ENCODE results near the gene KPNA6.

KPNA6 gene

DNA sequence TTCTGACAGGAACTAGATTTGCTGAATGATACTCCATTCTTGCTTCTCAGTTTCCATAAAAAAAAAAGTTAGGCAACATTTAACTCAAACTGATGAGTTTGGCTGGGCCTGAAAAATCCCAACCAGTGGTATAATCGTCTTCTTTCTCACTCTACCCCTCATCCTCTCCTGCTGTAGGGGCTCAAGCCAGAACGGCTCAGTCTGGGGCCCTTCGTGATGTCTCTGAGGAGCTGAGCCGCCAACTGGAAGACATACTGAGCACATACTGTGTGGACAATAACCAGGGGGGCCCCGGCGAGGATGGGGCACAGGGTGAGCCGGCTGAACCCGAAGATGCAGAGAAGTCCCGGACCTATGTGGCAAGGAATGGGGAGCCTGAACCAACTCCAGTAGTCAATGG, 73.2 kb downstream of the KPNA6 start:
- Mint-ChIP-seq H3K27ac (peak overlapping the region; percentile 82), H3K9me3 (no peaks in the 10 kb centered on the region), H3K4me3 (peak overlapping the region; percentile 88), H3K4me1 (ENCODE audit: low read depth) (peaks cover 34% of the 10 kb centered on the region), H3K36me3 (ENCODE audit: low read depth) (peaks cover 39% of the 10 kb centered on the region), H3K27me3 (ENCODE audit: low read depth) (no peaks in the 10 kb centered on the region)

DNA sequence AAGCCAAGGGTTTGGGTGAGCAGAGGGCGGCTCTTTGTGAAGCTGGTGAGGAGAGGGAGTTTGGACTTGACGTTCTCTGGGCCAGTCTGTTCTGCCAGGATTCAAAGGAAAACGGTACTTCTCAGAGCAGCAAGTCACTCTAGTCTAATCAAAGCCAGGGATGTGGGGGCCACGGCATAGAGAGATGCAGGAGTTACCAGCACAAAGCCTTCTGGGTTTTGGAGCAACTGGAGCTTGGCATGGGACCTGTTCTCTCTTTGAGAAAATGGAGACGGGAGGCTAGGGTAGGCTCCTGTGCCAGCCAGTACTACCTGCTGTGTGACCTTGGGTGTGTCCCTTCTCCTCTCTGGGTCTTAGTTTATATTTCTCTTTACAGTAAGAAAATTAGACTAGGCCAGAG, 73.7 kb downstream of the KPNA6 start:
- H3K9me3 Mint-ChIP-seq, result no peaks in the 10 kb centered on the region
- peak overlapping the region; percentile 88 for H3K4me3 Mint-ChIP-seq
- no peaks in the 10 kb centered on the region for H3K27me3 Mint-ChIP-seq (ENCODE audit: low read depth)
- peaks cover 39% of the 10 kb centered on the region for H3K4me1 Mint-ChIP-seq (ENCODE audit: low read depth)
- H3K27ac Mint-ChIP-seq, result peak overlapping the region; percentile 82
- H3K36me3 Mint-ChIP-seq (ENCODE audit: low read depth), result peaks cover 44% of the 10 kb centered on the region

DNA sequence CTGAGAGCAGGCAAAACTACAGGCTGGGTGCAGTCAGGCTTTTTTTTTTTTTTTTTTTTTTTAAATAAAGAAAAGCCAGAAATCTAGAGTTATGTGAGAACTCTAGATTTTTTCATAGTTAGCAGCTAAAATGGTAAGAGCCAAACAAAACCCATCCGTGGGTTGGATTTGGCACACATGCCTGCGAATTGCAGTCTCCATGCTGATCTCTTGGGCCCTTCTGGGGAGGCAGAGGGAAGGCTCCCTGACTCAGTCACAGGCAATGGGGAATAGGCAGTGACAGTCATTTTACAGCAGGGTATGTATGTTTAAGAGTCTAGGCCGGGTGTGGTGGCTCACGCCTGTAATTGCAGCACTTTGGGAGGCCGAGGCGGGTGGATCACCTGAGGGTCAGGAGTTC, 74.2 kb downstream of the KPNA6 start:
- H3K4me1 Mint-ChIP-seq (ENCODE audit: low read depth), result peaks cover 41% of the 10 kb centered on the region
- no peaks in the 10 kb centered on the region for H3K9me3 Mint-ChIP-seq
- H3K4me3 Mint-ChIP-seq, result peak overlapping the region; percentile 56
- H3K27me3 Mint-ChIP-seq (ENCODE audit: low read depth), result no peaks in the 10 kb centered on the region
- peak overlapping the region; percentile 35 for H3K27ac Mint-ChIP-seq
- H3K36me3 Mint-ChIP-seq (ENCODE audit: low read depth), result peaks cover 45% of the 10 kb centered on the region

DNA sequence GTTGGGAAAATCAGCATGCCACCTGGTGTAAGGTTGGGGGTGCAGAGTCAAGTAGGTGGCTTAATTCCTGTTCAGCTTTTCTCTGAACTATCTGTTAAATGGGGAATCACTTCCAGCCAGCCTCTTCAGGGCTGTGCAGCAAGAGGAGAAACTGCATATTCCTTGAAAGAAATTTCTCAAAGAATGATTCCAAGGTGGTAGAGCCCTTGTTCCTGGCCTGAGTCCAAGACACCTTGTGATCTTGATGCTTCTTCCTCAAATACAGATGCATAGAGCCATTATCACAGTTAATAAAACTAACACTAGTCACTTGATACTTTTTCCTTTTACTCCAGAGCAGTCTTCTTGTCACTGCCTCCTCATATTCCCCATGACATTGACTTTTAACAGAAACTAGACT, 76.8 kb downstream of the KPNA6 start:
- Mint-ChIP-seq H3K27me3 (ENCODE audit: low read depth) (no peaks in the 10 kb centered on the region), H3K36me3 (ENCODE audit: low read depth) (peaks cover 58% of the 10 kb centered on the region), H3K4me3 (peak overlapping the region; percentile 47), H3K4me1 (ENCODE audit: low read depth) (peaks cover 44% of the 10 kb centered on the region), H3K27ac (peak overlapping the region; percentile 13), H3K9me3 (no peaks in the 10 kb centered on the region)

DNA sequence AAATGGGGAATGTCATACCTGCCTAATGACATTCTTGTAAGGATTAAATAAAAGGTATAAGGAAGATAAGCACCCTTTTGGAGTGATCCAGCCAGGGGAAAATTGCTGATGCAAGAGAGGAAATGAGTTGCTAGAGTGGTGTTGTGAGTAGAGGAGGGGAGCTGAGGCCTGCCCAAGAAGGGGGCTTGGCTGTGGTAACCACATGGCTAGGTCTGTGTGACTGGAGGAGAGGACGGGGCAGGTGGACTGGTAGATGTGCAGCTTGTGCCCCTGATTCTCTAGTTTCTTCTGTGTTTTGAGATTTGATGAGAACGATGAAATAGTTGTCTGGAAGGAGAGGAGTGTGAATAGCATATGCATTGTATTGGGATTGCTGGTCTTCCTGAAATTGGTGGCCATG, 78.2 kb downstream of the KPNA6 start:
- H3K36me3 Mint-ChIP-seq (ENCODE audit: low read depth), result peaks cover 55% of the 10 kb centered on the region
- peak overlapping the region; percentile 83 for H3K27ac Mint-ChIP-seq
- H3K27me3 Mint-ChIP-seq (ENCODE audit: low read depth), result no peaks in the 10 kb centered on the region
- peak overlapping the region; percentile 47 for H3K4me3 Mint-ChIP-seq
- peaks cover 39% of the 10 kb centered on the region for H3K4me1 Mint-ChIP-seq (ENCODE audit: low read depth)
- no peaks in the 10 kb centered on the region for H3K9me3 Mint-ChIP-seq

DNA sequence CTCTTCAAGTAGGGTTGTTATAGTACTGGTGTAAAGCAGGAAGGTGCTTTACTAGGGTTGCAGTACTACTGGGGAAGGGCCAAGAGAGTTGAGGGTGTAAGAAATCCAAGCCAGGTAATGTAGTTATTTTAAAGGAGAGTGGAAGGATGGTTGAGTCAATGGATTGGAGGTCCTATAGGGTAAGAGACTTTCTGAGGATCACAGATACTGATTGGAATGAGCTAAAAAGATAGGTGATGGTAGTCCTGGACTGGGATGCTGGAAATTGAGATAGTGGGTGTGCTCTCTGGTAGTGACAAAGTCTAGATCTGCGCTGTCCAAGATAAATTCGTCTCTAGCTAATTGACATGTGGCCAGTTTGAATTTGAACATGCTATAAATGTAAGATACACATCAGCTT, 78.6 kb downstream of the KPNA6 start:
- Mint-ChIP-seq H3K4me1 (ENCODE audit: low read depth) (peaks cover 35% of the 10 kb centered on the region), H3K27ac (peak overlapping the region; percentile 83), H3K36me3 (ENCODE audit: low read depth) (peaks cover 52% of the 10 kb centered on the region), H3K4me3 (peak overlapping the region; percentile 47), H3K9me3 (no peaks in the 10 kb centered on the region), H3K27me3 (ENCODE audit: low read depth) (no peaks in the 10 kb centered on the region)

DNA sequence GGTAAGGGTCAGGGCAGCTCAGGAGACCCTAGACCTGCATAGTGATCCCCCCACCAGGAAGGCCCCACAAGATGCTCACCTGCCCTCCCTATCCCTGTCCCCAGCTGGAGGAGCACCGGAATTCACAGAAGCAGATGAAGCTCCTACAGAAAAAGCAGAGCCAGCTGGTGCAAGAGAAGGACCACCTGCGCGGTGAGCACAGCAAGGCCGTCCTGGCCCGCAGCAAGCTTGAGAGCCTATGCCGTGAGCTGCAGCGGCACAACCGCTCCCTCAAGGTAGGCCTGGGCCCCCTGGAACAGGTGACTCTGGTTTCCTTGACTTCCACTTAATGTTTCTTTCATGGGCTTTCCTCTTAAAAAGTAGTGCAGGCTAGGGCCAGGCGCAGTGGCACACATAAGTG, 80.0 kb downstream of the KPNA6 start:
- no peaks in the 10 kb centered on the region for H3K9me3 Mint-ChIP-seq
- no peaks in the 10 kb centered on the region for H3K27me3 Mint-ChIP-seq (ENCODE audit: low read depth)
- no peak overlapping the region for H3K4me3 Mint-ChIP-seq
- no peak overlapping the region for H3K27ac Mint-ChIP-seq
- H3K36me3 Mint-ChIP-seq (ENCODE audit: low read depth), result peaks cover 57% of the 10 kb centered on the region
- H3K4me1 Mint-ChIP-seq (ENCODE audit: low read depth), result peaks cover 31% of the 10 kb centered on the region

DNA sequence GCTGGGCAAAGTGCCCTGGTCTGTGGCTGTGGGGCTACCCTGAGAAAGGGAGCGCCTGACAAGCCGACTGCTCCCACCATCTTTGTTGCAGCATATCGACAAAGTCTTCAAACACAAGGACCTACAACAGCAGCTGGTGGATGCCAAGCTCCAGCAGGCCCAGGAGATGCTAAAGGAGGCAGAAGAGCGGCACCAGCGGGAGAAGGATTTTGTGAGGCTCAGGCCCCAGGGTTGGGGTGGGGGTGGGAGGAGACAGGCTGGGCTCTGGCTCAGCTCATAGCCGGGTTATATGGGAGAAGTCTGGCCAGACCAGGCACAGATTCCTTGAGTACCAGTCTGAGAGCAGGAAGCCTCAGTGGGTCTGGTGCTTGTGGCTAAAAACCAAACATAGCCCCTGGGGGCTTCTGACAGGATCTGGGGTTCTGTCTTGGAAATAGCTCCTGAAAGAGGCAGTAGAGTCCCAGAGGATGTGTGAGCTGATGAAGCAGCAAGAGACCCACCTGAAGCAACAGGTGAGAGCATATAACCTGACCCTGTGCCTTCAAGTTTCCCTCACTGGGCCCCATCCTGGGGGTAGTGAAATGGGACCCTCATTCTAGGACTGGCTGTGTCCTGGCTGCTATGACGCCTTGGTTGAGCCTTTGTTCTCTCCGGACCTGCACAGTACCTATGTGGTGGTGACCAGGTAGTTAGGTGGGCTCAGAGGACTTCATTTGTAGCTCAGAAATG, 84.5 kb downstream of the KPNA6 start:
- Mint-ChIP-seq H3K27me3 (ENCODE audit: low read depth) (no peaks in the 10 kb centered on the region), H3K4me1 (ENCODE audit: low read depth) (peaks cover 41% of the 10 kb centered on the region), H3K4me3 (no peak overlapping the region), H3K27ac (no peak overlapping the region), H3K36me3 (ENCODE audit: low read depth) (peaks cover 73% of the 10 kb centered on the region), H3K9me3 (no peaks in the 10 kb centered on the region)

DNA sequence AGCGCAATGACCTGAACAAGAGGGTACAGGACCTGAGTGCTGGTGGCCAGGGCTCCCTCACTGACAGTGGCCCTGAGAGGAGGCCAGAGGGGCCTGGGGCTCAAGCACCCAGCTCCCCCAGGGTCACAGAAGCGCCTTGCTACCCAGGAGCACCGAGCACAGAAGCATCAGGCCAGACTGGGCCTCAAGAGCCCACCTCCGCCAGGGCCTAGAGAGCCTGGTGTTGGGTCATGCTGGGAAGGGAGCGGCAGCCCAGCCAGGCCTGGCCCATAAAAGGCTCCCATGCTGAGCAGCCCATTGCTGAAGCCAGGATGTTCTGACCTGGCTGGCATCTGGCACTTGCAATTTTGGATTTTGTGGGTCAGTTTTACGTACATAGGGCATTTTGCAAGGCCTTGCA, 87.1 kb downstream of the KPNA6 start:
- H3K36me3 Mint-ChIP-seq (ENCODE audit: low read depth), result peaks cover 65% of the 10 kb centered on the region
- H3K9me3 Mint-ChIP-seq, result no peaks in the 10 kb centered on the region
- H3K4me3 Mint-ChIP-seq, result no peak overlapping the region
- no peaks in the 10 kb centered on the region for H3K27me3 Mint-ChIP-seq (ENCODE audit: low read depth)
- no peak overlapping the region for H3K27ac Mint-ChIP-seq
- H3K4me1 Mint-ChIP-seq (ENCODE audit: low read depth), result peaks cover 47% of the 10 kb centered on the region

DNA sequence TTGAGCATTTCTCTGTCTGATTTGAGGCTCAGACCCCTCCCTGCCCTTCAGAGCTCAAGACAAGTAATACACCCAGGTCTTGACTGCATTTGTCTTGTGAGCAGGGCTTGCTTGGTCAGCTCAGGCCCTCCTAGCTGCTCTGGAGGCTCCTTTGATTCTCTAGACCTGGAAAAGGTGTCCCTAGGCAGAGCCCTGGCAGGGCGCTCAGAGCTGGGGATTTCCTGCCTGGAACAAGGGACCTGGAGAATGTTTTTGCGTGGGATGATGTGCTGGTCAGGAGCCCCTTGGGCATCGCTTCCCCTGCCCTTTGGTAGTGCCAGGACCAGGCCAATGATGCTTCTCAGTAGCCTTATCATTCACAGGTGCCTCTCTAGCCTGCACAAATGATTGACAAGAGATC, 87.7 kb downstream of the KPNA6 start:
- H3K27ac Mint-ChIP-seq, result no peak overlapping the region
- H3K4me3 Mint-ChIP-seq, result no peak overlapping the region
- peaks cover 52% of the 10 kb centered on the region for H3K4me1 Mint-ChIP-seq (ENCODE audit: low read depth)
- H3K27me3 Mint-ChIP-seq (ENCODE audit: low read depth), result no peaks in the 10 kb centered on the region
- peaks cover 62% of the 10 kb centered on the region for H3K36me3 Mint-ChIP-seq (ENCODE audit: low read depth)
- H3K9me3 Mint-ChIP-seq, result no peaks in the 10 kb centered on the region

DNA sequence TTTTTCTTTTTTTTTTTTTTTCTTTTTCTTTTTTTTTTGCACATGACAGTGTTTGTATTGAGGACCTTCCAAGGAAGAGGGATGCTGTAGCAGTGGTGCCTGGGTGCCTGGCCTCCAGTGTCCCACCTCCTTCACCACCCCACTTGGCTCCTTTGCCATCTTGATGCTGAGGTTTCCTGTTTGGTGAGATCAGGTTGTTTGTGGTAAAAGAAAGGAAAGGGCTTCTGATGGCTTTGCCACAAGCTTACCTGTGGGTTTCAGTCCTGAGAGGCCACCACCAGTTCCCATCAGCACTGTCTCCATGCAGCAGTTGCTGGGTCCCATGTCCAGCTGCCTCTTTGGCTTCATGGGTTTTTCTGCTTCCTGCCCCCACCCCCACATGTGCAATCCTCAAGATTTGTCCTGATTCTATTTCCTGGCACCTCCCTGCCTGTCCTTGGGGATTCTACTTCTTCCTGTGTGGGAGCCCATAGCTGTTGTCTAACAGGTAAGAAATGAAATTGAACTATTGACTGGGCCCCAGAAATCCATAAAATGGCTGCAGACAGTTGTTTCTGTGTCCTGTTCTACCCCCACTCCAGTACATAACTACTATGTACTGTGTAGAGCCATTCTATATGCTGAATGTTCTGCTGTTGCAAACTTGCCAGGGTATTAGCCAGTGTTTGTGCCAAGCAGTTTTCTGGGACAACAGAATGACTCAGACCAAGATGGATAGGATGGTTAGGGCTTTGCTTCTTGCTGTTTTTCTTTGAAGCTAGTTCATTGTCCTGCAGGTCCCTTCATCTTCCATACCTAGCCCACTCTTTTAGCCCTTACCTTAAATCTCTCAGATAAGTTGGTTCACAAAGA, 88.3 kb downstream of the KPNA6 start:
- H3K4me3 Mint-ChIP-seq, result peak overlapping the region; percentile 65
- no peaks in the 10 kb centered on the region for H3K9me3 Mint-ChIP-seq
- H3K27me3 Mint-ChIP-seq (ENCODE audit: low read depth), result no peaks in the 10 kb centered on the region
- H3K4me1 Mint-ChIP-seq (ENCODE audit: low read depth), result peaks cover 52% of the 10 kb centered on the region
- peak overlapping the region; percentile 68 for H3K27ac Mint-ChIP-seq
- H3K36me3 Mint-ChIP-seq (ENCODE audit: low read depth), result peaks cover 62% of the 10 kb centered on the region

DNA sequence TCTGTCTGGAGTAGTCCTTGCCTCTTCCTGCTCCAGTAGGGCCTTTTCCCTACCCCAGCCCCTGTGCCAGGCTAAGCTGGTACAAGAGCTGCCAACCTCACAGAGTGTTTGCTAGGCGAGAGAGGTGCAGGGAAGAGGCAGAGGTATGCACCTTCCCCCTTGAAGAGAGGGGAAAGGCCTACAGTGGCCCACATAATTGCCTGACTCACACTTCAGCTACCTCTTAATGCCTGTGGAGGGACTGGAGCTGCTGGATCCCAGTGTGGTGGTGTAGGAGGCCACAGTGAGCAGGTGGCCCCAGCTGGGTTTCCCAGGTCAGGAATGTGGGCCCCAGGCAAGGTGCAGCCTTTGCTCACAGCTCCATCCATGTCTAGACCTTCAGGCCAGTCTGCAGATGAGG, 89.2 kb downstream of the KPNA6 start:
- Mint-ChIP-seq H3K27me3 (ENCODE audit: low read depth) (no peaks in the 10 kb centered on the region), H3K27ac (peak overlapping the region; percentile 55), H3K9me3 (no peaks in the 10 kb centered on the region), H3K4me1 (ENCODE audit: low read depth) (peaks cover 60% of the 10 kb centered on the region), H3K4me3 (no peak overlapping the region), H3K36me3 (ENCODE audit: low read depth) (peaks cover 55% of the 10 kb centered on the region)

DNA sequence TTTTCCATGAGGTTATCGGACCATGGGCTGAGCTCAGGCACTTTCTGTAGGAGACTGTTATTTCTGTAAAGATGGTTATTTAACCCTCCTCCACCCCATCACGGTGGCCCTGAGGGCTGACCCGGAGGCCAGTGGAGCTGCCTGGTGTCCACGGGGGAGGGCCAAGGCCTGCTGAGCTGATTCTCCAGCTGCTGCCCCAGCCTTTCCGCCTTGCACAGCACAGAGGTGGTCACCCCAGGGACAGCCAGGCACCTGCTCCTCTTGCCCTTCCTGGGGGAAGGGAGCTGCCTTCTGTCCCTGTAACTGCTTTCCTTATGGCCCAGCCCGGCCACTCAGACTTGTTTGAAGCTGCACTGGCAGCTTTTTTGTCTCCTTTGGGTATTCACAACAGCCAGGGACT, 90.0 kb downstream of the KPNA6 start:
- no peaks in the 10 kb centered on the region for H3K9me3 Mint-ChIP-seq
- no peak overlapping the region for H3K4me3 Mint-ChIP-seq
- H3K27ac Mint-ChIP-seq, result no peak overlapping the region
- H3K36me3 Mint-ChIP-seq (ENCODE audit: low read depth), result peaks cover 48% of the 10 kb centered on the region
- H3K27me3 Mint-ChIP-seq (ENCODE audit: low read depth), result no peaks in the 10 kb centered on the region
- peaks cover 64% of the 10 kb centered on the region for H3K4me1 Mint-ChIP-seq (ENCODE audit: low read depth)

DNA sequence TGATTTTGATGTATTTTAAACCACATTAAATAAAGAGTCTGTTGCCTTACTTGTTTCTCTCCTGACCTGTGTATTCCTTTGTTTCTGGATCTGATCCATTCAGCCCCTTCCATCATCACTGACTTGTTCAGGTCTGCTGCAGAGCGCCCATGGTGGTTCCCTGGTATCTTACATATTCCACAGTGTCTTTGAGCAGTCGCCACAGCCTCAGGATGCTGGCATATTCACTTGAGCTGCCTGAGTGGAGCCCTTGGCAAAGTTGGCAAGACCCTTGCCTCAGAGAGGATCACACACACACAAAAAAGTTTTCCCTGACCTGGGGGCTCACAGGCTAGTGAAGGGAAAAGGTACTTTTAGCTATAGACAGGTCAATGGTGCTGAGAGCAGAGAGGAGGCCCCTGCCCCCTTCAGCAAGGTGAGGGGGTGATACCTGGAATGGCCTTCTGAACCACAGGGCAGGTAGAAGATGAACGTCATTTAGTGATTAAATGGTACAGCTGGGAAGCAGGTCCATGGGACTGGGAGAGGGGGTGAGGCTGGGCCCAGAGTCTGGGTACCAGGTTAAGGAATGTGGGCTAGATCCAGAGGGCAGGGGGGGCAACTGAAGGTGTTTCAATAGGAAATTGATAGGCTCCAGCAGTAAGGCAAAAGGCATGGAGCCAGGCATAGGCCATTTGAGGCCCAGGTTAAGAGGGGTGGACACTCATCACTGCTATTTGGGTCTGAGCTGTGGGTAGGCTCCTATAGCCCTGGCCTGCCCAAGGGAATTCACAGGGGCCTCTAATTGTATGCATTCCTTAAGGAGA, 90.6 kb downstream of the KPNA6 start:
- H3K4me1 Mint-ChIP-seq (ENCODE audit: low read depth), result peaks cover 61% of the 10 kb centered on the region
- peaks cover 43% of the 10 kb centered on the region for H3K36me3 Mint-ChIP-seq (ENCODE audit: low read depth)
- H3K27ac Mint-ChIP-seq, result peak overlapping the region; percentile 76
- no peaks in the 10 kb centered on the region for H3K27me3 Mint-ChIP-seq (ENCODE audit: low read depth)
- no peak overlapping the region for H3K4me3 Mint-ChIP-seq
- H3K9me3 Mint-ChIP-seq, result no peaks in the 10 kb centered on the region
